NOMO-1 treated with dmso at 0.1 percent for 144 hours (cell line): ENCODE results near the gene VIT.
"Not testable (repeated sequence)": the region's sequence is repeated elsewhere in the genome, so short reads cannot be mapped to it uniquely, and the experiment has no call there.

ENCODE experiments used
- DNase-seq: peaks from one replicate; lab custom pipeline; 2025; ENCODE audit not compliant: unreplicated experiment; lab: John Stamatoyannopoulos, UW

VIT gene

DNA sequence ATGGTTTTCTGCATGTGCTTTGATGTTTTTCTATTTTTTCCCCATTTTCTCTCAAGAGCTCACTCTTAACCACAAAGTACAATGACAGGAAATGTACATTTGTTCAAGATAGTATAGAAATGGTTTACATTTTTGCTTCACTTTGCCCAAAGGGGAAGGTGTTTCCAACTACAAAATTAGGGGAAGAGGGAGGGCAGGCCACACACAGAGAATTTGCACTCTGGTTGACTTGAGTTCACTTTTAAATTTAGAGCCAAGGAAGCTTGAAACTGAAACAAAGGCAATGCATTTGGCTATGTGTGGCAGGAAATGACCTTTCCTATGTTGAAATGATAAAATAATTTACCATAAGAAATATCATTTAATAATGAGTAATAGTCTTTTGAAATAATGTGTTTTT lies 19.1 kb upstream of the VIT start:
- DNase-seq = peak; percentile 33

DNA sequence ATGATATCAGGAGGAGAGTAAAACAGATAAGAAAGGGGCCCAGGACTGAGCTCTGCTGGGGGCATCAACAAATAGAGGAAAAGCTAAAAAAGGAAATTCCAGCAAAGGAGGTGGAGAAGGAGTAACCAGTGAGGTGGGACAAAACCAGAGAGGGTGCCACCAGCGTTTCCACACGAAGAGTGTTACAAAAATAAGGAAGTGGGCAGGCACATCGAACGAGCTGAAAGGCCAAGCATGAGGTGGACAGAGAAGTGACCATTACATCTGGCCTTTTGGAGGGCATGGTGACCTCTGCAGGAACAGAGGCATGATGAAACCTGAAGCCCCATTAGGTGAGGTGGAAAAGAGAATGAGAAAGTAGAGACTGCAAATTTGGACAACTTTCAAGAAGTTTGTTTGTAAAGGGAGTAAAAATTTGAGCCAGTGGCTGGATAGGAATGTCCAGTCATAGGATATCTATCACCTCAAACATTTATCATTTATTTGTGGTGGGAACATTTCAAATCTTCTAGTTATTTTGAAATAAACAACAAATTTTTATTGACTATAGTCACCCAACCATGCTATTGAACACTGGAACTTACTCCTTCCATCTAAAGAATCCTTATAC lies 18.4 kb upstream of the VIT start:
- DNase-seq = no peak

DNA sequence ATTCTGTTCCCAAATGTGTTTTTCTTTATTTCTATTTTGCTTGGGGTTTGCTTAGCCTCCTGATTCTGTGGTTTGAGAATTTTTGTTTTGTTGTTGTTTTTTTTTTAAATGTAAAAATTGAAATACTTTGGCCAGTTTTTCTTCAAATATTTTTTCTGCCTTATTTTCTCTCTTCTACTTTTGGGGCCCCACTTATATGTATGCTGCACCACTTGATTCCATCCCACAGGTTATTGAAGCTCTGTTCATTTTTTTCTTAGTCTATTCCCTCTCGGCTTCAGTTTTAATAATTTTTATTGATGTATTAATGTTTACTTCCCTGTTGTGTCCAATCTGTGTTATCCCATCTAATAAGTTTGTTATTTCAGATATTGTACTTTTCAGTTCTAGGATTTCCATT lies 17.7 kb upstream of the VIT start:
- no peak for DNase-seq

DNA sequence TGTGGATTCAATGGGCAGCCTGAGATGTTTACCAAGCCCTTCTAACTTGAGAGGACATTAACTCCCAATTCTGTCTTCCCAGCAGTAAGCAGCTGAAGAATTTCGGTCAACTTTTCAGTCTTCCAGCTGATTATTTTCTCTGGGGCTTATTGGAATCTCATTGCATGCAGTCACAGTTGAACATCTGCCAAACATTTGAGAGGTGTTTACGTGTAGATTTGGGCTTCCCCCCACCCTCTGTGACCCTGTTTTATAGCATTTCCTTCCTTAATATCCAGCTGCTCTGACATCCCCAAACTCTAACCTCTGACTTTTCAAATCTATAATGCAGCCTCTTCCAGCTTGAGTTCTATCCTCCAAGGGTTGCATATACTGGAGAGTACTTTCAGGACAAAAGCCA lies 16.5 kb upstream of the VIT start:
- no peak for DNase-seq

DNA sequence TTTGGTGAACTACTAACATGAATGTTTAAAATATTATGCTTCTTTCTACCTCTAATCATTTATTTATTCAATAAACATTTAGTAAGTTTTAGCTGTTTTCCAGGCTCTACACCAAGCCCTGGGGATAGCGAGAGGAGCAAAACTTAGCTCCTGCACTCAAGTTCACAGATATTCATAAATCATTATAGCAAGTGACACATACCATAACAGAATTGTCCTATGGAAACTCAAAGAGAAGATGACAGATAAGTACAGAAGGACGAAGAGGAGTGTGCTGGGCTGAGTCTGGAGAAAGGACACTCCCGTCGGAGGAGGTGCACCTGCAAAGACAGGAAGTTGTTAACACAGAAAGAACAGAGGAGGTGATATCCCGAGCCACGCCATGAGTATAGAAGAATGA lies 13.9 kb upstream of the VIT start:
- no peak for DNase-seq

DNA sequence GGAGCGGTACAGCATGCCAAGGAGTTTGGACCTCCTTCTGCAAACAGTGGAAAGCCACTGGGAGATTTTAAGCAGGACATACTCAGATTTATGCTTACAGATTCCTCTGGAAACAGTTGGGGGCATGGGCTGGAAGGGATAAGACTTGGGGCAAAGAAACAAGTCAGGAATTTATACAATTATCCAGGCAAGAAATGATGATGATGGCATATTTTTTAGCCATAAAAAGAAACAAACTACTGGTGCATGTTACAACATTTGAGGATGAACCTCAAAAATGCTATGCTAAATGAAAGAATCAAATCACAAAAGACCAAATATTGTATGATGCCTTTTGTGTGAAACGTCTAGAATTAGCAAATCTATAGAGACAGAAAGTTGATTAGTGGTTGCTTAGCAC lies 13.5 kb upstream of the VIT start:
- no peak for DNase-seq

DNA sequence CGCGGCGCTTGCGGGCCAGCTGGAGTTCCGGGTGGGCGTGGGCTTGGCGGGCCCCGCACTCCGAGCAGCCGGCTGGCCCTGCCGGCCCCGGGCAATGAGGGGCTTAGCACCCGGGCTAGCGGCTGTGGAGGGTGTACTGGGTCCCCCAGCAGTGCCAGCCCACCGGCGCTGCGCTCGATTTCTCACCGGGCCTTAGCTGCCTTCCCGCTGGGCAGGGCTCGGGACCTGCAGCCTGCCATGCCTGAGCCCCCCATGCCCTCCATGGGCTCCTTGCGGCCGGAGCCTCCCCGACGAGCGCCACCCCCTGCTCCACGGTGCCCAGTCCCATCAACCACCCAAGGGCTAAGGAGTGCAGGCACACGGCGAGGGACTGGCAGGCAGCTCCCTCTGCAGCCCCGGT lies 8.2 kb upstream of the VIT start:
- not testable (repeated sequence) for DNase-seq

DNA sequence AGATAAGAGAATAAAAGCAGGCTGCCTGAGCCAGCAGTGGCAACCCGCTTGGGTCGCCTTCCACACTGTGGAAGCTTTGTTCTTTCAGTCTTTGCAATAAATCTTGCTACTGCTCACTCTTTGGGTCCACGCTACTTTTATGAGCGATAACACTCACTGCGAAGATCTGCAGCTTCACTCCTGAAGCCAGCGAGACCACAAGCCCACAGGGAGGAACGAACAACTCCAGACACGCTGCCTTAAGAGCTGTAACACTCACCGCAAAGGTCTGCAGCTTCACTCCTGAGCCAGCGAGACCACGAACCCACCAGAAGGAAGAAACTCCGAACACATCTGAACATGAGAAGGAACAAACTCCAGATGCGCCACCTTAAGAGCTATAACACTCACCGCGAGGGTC lies 7.5 kb upstream of the VIT start:
- DNase-seq = not testable (repeated sequence)

DNA sequence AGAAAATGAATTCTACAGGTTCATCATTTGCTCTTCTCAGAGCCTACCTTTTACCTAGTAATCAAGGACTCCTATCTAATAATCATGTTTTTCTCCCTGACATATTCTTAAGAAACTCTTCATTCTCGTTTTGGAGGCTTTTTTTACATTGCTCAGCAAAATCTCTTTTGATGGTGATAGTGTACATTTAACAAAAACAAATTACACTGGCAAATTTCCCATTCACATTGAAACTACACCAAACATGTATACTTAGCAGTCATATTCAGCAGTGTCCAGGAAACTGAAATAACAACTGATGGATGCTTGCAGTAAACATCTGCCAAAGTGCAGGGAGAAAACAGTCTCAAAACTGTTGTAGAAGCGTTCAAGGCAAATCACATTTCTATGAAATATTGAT lies 4.4 kb upstream of the VIT start:
- DNase-seq = no peak

DNA sequence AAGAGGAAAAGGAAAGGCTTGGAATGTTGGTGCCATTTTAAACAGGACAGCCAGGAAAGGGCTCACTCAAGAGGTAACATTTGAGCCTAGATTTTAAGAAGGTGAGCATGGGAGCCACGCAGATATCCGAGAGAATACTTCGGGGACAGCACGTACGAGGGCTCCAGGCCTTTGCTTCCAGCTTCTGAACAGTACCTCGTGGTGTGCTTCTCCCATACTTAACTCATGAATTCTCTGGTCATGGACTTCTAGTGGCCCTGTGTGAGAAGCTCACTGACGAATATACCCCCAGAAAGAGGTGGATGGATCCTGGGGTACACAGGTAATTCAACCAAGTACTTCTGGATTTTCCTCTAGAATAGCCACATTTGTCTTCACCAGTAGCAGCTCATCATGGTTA lies 2.7 kb upstream of the VIT start:
- DNase-seq = no peak

DNA sequence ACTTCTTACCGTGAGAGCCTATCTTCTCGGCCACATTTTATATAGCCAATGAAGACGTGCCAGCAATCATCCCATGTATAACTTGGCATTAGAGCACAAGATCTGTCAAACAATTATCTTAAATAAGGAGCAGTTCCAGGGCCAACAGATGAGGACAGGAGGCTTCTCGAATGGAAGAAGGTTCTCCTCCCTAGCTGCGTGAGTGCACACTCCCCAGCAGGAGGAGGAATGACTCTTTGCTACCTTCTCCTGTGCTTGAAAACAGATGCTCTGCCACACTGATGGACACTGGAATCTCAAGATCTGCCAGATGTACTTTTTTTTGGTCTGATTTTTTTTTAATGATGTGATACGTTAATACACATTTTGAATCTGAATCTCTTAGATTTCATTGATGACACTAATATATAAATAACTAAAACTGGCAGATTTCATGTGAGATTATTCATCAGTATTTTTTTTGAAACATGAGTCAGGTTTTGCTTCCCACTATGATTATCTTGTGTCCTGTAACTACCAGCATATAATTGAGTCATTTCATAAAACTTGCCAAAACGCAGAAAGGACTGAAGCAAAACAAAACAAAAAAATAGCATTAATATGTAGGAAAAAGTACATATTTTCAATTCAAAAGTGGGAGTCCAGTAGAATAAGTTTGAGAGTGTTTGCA lies 626 bp upstream of the VIT start:
- DNase-seq = no peak

DNA sequence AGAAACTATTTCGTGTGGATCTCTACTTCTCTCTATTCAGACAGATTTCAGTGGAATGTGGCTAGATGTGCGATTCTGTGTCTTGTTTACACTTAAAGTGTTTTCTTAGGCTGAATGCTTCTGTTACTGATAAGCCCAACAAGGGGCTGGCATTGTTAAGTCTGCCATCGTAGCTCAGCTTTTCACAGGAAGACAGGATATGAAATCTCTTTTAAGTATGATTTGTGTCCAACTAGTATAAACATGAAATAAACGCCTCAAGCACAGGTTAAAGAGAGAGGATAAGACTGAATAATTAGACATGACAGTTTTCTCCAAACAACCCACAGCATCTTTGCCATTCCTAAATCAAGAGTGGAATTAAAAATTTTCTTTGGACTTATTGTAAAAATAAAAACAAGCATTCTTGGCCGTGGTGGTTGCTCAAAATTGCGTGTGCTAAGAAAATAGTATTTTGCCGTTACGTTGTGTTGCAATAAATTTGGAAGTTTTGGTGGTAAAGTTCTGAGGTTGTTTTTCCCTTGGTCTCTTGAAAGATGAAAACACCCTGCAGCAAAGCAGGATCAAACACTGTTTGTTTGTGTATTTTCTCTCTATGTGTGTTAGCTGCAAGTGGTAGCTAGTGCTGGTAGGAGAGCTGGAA lies 1.0 kb downstream of the VIT start:
- no peak for DNase-seq

DNA sequence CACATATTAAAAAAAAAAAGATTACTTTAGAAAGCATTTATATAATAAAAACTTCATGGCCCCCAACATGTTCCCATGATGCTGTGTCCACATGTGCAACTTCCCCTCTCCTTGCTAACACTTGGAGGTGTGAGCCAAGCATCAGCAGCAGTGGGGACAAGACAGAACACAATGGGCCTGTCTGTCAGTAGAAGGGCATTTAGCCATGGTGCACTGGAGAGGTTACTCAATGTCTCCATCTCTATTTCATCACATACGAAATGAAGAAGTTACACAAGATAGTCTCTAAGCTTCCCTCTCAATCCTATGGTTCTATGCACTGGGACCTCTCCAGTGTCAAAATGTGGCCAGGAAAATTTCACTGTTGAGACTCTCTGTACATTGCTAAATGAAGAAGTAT lies 2.5 kb downstream of the VIT start:
- peak; percentile 73 for DNase-seq

DNA sequence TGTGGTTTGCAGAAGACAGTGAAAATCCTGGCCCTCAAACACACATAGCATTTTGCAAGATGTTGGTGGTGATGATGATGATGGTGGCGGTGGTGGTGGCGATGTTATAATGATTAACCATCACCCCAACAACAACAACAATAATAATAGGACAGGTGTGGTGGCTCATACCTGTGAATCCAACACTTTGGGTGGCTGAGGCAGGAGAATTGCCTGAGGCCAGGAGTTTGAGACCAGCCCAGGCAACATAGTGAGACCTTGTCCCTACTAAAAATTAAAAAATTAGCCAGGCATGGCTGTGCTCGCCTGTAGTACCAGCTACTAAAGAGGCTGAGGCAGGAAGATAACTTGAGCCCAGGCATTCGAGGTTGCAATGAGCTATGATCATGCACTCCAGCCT lies 3.8 kb downstream of the VIT start:
- no peak for DNase-seq

DNA sequence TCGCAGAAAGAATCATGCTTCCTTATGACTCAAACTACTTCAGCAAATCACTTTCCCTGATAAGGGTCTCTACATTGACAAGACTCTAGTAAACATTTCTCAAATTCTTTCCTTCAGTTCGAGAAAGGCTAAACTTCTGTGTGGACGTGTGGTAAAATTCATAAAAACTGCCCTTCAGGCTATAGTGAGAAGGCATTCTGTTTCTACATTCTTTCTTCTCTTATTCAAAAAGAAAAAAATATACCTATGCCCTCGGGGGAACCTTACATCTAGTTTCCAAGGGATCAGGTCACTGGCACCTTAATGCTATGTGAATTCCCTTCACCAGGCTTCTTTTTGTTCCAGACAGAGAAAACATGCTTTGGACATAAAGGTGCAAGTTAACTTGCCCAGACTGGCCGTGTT lies 4.9 kb downstream of the VIT start:
- DNase-seq = no peak

DNA sequence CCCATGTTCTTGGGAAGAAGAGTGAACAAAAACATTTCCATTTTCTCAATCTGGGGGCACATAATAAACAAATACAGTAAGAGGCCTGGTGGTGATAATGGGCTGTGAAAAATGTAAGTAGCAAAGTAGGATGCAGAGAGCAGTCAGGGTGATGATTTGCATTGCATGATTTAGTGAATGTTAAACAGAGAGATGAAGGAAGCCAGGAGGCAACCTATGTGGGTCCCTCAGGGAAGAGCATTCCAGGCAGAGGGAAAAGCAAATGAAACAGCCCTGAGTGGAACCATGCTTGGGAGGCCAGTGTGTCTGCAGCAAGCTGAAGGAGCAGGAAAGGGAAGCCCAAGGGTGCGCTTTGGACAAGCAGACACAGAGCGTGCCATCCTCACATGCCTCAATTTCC lies 5.4 kb downstream of the VIT start:
- no peak for DNase-seq

DNA sequence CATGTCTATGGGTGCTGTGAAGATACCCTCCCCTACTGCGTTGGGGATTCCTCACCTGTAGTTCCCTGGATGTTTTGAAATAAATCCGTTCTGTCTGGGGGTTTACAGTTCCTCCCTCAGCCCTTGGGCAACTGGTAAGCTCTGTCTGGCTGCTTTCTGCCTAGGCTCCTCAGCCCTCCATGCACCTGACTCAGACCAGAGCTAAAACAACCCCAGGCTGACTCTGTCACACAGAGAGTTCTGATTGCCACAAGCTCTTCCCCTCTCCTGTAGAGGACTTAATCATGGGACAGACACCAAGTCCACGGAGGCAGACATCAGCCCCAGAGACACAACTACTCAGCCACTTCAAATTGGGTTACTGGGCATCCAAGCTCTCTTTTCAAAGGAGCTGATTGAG lies 6.3 kb downstream of the VIT start:
- no peak for DNase-seq

DNA sequence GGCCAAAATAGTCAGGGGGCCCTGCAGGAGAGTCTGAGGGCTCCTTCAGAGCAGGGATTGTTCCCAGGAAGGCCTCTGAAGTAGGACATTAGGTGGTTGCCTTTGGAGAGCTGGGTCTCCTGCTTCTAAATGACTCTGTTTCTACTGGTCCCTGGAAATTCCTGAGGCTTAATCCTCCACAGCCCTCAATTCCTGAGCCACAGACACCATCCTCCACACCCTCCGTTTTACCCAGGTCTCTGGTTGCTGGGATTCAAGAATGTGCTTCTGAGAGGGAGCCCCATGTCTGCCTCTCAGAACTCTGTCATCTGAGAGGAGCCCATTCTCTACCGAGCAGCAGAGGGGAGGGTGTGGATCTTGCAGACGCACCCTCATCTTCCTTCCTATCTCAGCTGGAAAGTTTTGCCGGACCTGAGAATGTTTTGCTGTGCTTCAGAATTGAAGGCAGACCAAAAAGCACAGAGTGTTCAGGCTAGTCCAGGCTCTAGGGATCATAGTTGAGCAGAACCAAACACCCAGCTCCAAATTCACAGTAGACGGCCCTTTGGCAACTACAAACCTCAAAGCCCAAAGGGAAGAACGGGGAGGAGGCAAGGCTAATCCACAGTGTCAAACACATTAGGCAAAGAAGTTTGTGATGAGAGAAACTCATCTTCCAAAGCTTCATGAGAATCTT lies 8.1 kb downstream of the VIT start:
- DNase-seq = no peak

DNA sequence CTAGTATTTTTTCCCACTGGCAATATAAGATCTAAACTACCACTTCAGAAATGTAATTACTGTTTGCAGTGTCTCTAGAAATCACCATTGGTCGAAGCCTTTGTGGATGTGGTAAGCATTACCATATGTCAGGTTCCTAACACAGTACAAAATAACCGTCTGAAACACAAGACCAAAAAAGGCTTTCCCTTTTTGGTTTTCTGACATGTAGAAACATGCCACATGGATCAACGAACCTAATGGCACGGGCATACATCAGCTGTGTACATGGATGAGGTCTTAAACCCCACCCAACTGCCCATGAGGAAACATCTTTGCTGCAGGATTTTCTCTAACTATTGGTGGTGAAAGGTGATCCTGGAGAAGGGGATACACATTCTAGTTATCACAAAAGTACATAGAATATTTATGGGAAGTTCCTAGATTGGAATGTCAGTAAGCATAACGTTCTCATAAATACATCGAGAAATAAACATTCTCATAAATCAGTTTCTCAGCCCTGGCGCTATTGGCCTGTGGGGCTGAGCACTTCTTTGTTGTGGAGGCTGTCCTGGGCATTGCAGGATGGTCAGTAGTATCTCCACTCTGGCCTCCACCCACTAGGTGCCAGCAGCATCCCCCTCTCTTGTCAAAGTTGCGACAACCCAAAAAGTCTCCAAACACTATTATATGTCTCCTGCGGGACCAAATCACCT lies 9.0 kb downstream of the VIT start:
- DNase-seq = no peak

DNA sequence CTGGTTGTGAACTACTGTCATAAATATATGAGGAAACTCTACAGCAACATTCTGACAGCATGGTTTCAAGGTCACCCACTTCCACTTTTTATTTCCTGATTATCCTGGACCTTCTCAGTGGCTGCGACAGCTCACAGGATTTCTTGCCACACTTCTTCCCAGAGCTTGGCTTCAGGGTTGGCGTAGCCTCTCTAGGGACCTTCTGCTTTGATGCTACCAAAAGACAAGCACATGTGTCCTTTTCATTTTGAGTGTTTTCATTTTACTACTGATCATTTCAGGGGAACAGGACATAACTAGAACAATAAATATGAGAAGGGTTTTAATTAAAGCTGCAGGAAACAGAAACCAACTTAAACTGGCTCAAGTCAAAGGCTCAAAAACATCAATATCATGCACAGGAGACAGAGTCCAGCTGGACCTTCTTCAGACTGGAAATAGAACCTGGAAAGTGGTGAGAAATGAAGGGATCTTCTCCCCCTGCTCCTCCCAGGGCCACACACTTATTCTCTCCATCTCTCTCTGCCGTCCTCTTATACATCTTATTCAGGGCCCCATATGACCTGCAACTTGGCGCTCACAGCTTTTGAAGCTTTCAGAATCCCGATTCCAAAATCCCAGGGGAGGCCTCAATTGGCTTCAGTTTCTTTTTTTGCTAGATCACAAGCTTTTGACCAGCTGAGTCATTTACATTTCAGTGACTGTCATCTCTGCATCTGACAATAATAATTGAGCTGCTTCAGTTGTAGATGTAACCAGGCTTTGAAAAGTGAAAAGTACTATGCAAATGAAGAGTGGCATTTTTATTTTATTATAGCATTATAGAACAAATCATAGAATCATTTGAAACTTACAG lies 9.7 kb downstream of the VIT start:
- DNase-seq = peak; percentile 16

DNA sequence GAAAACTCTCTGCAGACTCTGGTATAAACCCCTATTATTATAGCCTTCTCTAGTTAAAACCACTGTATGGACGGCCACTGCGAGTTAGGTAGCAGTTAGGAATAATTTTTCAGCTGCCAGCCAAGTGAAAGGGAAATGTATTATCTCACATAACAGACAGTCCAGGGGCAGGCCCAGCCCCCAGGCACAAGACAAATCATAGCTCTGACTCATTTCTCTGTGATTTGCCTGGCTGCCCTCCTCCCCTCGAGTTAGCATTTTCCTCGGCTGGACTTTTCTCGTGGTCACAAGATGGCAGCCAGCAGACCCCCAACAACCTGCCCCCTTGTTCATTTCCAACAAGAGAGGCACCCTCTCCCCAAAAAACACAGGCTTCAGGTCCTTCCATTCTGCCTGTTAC lies 10.5 kb downstream of the VIT start:
- DNase-seq = no peak
